Measurements from ENCODE around the gene COX6B2.
"Not testable (repeated sequence)": the region's sequence is repeated elsewhere in the genome, so short reads cannot be mapped to it uniquely, and the experiment has no call there.

COX6B2 gene

GRCh38 chr19:55354698-55355212 is at the start of gene COX6B2:
Gene COX6B2, minus strand, starts transcription at chr19:55354719. Its CDS starts 198 bp downstream, at chr19:55354521.
- Mint-ChIP-seq H3K4me1 (peaks cover 4% of the 10 kb centered on the region), H3K9me3 (no peaks in the 10 kb centered on the region), H3K27ac (peak within 1 kb of the TSS in 2 of 3 experiments; percentile 44 to 57), H3K27me3 (ENCODE audit: low read depth) (peaks cover 78% of the 10 kb centered on the region), H3K36me3 (ENCODE audit: low read depth) (no peaks in the 10 kb centered on the region), H3K4me3 (peak within 1 kb of the TSS; percentile 74 to 81 (median 79))
- no peak for TF ChIP-seq CTCF (IDR thresholded peaks at IDR 0.05; ENCODE audit: unreplicated experiment in 3 of 3)

- Mint-ChIP-seq H3K36me3 (ENCODE audit: low read depth) (peaks cover 51% of the 10 kb centered on the region), H3K9me3 (no peaks in the 10 kb centered on the region), H3K27me3 (ENCODE audit: low read depth) (no peaks in the 10 kb centered on the region), H3K27ac (peak overlapping the region in 1 of 3 experiments; percentile 9), H3K4me1 (peaks cover 32% of the 10 kb centered on the region), H3K4me3 (no peak overlapping the region)
- TF ChIP-seq CTCF (IDR thresholded peaks at IDR 0.05; ENCODE audit: unreplicated experiment in 3 of 3), result no peak
Observed at GRCh38 chr19:55402509-55402908, 48.0 kb upstream of the COX6B2 start.

- H3K9me3 Mint-ChIP-seq; H3K4me3 Mint-ChIP-seq; H3K27me3 Mint-ChIP-seq (ENCODE audit: low read depth); H3K27ac Mint-ChIP-seq: not testable (repeated sequence)
- H3K36me3 Mint-ChIP-seq (ENCODE audit: low read depth), result peaks cover 47% of the 10 kb centered on the region
- peaks cover 26% of the 10 kb centered on the region for H3K4me1 Mint-ChIP-seq
Observed at GRCh38 chr19:55401390-55401789, 46.9 kb upstream of the COX6B2 start.

GRCh38 chr19:55400281-55401087 is 46.0 kb upstream of the COX6B2 start:
- H3K36me3 Mint-ChIP-seq (ENCODE audit: low read depth), result peaks cover 38% of the 10 kb centered on the region

GRCh38 chr19:55398200-55398925 is 43.8 kb upstream of the COX6B2 start:
- no peak for TF ChIP-seq CTCF (IDR thresholded peaks at IDR 0.05; ENCODE audit: unreplicated experiment in 3 of 3)
- peaks cover 31% of the 10 kb centered on the region for H3K36me3 Mint-ChIP-seq (ENCODE audit: low read depth)
- peaks cover 15% of the 10 kb centered on the region for H3K4me1 Mint-ChIP-seq
- no peaks in the 10 kb centered on the region for H3K27me3 Mint-ChIP-seq (ENCODE audit: low read depth)
- H3K27ac Mint-ChIP-seq, result no peak overlapping the region
- no peaks in the 10 kb centered on the region for H3K9me3 Mint-ChIP-seq
- peak overlapping the region in 1 of 3 experiments; percentile 31 for H3K4me3 Mint-ChIP-seq

More at GRCh38 chr19:55400281-55401087, 46.0 kb upstream of the COX6B2 start:
- Mint-ChIP-seq H3K27ac (no peak overlapping the region), H3K27me3 (ENCODE audit: low read depth) (no peaks in the 10 kb centered on the region), H3K4me1 (peaks cover 17% of the 10 kb centered on the region), H3K9me3 (no peaks in the 10 kb centered on the region), H3K4me3 (no peak overlapping the region)
- no peak for TF ChIP-seq CTCF (IDR thresholded peaks at IDR 0.05; ENCODE audit: unreplicated experiment in 3 of 3)

Measured in nephron (organoid).